LNCaP clone FGC (cell line): ENCODE results near the gene STAB2.
A peak's percentile ranks its signal among the peaks of the same experiment; 100 is the strongest.
"Not testable (repeated sequence)": the region's sequence is repeated elsewhere in the genome, so short reads cannot be mapped to it uniquely, and the experiment has no call there.

ENCODE experiments used
- DNase-seq: peaks from one replicate; pipeline ENCODE4 v3.0.0-alpha.2; 2011; ENCODE audit warnings: low read depth
- H3K4me3 ChIP-seq: 2 replicates; pipeline ENCODE4 v1.5.1; 2011; ENCODE audit warnings: mild to moderate bottlenecking, low read depth, low read length, control low read depth
- CTCF ChIP-seq: IDR thresholded peaks from 2 replicates; pipeline ENCODE4 v1.5.1; 2012; ENCODE audit warnings: mild to moderate bottlenecking; ENCODE audit not compliant: control insufficient read depth, insufficient read depth; ENCODE audit errors: extremely low read depth

STAB2 gene

GRCh38 chr12:103642240-103642864, 55.3 kb downstream of the STAB2 start:
- DNase-seq: no peak
- TF ChIP-seq CTCF: no peak
- H3K4me3 ChIP-seq: no peak overlapping the region

- TF ChIP-seq CTCF: no peak
- no peak for DNase-seq
- no peak overlapping the region for H3K4me3 ChIP-seq
Observed at GRCh38 chr12:103645202-103645601, 58.1 kb downstream of the STAB2 start.

GRCh38 chr12:103647267-103647666, 60.2 kb downstream of the STAB2 start:
- DNase-seq: no peak
- H3K4me3 ChIP-seq: no peak overlapping the region
- TF ChIP-seq CTCF: no peak

- TF ChIP-seq CTCF: no peak
- peak; percentile 89 for DNase-seq
- H3K4me3 ChIP-seq: no peak overlapping the region
Observed at GRCh38 chr12:103652808-103653207, 65.7 kb downstream of the STAB2 start.

- DNase-seq, H3K4me3 ChIP-seq: not testable (repeated sequence)
Observed at GRCh38 chr12:103653568-103654173, 66.6 kb downstream of the STAB2 start.

DNA sequence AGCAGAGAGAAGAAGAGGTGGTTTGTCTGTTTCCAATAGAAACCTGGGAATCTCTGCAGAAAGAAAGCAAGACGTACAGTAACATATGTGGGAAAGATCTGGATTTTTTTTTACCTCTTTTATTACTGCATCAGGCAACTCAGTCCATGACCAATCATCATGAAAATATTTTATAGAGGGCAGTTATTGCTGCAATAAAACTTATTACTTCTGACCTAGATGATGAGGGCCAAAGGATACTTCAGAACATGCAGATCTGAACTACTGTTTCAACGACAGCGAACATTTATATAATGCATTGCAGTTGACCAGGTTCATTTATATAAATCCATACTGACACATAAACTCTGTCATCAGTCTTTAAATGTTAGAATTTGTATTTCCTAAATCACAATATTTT, 67.7 kb downstream of the STAB2 start:
- H3K4me3 ChIP-seq: no peak overlapping the region
- DNase-seq: no peak
- TF ChIP-seq CTCF: no peak

DNA sequence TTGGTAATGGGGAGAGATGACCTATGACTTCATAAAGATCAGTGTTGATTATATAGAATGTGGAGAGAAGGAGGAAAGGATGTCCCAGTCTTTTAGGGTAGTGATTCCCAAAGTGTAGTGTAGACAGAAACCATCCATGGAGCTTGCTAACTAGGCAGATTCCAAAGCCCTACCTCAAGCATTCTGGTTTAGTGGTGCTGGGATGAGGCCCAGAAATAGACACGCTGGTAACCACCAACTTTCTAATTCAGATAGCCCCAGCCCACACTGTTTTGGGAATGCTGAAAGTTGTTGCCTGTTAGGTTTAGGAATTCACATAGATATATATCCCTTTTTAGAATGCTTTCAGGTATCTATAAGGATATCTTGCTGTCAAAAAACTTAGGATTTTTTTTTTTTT, 69.2 kb downstream of the STAB2 start:
- DNase-seq: no peak
- no peak overlapping the region for H3K4me3 ChIP-seq
- no peak for TF ChIP-seq CTCF
